Measurements from ENCODE around the gene TRMT112.

TRMT112 gene

GRCh38 chr11:64360448-64360921 lies 43.1 kb upstream of the TRMT112 start:
- Histone ChIP-seq H2AFZ (ENCODE audit: low read length) (no peak overlapping the region), H3K4me3 (ENCODE audit: low read length) (no peak overlapping the region), H3K9me2 (replicated peaks; ENCODE audit: insufficient read depth, low read length) (no peaks in the 10 kb centered on the region), H3K27ac (ENCODE audit: low read length) (no peak overlapping the region), H3F3A (ENCODE audit: insufficient read depth, low read length) (no peaks in the 10 kb centered on the region), H3K9ac (ENCODE audit: low read length) (no peak overlapping the region), H3K36me3 (replicated peaks; ENCODE audit: insufficient read depth, low read length) (no peaks in the 10 kb centered on the region; the same call in 1 of the 2 replicates), H3K9me3 (replicated peaks; ENCODE audit: insufficient read depth, low read length) (no peaks in the 10 kb centered on the region), H3K4me2 (ENCODE audit: low read depth, low read length) (0 out of 2 replicates have a peak overlapping the region, but pooled peaks have one; percentile 99), H3K27me3 (replicated peaks; ENCODE audit: insufficient read depth, low read length) (no peaks in the 10 kb centered on the region), H4K20me1 (ENCODE audit: insufficient read depth, low read length) (no peaks in the 10 kb centered on the region), H3K4me1 (ENCODE audit: low read length) (peaks cover 13% of the 10 kb centered on the region), H3K79me2 (ENCODE audit: low read length) (peaks cover 13% of the 10 kb centered on the region)
- DNase-seq = no peak
- no peak for TF ChIP-seq EZH2 (optimal IDR thresholded peaks at IDR 0.05; ENCODE audit: low read depth, low read length)
- TF ChIP-seq, protein P1, sequence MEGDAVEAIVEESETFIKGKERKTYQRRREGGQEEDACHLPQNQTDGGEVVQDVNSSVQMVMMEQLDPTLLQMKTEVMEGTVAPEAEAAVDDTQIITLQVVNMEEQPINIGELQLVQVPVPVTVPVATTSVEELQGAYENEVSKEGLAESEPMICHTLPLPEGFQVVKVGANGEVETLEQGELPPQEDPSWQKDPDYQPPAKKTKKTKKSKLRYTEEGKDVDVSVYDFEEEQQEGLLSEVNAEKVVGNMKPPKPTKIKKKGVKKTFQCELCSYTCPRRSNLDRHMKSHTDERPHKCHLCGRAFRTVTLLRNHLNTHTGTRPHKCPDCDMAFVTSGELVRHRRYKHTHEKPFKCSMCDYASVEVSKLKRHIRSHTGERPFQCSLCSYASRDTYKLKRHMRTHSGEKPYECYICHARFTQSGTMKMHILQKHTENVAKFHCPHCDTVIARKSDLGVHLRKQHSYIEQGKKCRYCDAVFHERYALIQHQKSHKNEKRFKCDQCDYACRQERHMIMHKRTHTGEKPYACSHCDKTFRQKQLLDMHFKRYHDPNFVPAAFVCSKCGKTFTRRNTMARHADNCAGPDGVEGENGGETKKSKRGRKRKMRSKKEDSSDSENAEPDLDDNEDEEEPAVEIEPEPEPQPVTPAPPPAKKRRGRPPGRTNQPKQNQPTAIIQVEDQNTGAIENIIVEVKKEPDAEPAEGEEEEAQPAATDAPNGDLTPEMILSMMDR (IDR thresholded peaks at IDR 0.05; ENCODE audit: low read length) = no peak
- no peak for TF ChIP-seq EZH2phosphoT487 (IDR thresholded peaks at IDR 0.05; ENCODE audit: low read length)

DNA sequence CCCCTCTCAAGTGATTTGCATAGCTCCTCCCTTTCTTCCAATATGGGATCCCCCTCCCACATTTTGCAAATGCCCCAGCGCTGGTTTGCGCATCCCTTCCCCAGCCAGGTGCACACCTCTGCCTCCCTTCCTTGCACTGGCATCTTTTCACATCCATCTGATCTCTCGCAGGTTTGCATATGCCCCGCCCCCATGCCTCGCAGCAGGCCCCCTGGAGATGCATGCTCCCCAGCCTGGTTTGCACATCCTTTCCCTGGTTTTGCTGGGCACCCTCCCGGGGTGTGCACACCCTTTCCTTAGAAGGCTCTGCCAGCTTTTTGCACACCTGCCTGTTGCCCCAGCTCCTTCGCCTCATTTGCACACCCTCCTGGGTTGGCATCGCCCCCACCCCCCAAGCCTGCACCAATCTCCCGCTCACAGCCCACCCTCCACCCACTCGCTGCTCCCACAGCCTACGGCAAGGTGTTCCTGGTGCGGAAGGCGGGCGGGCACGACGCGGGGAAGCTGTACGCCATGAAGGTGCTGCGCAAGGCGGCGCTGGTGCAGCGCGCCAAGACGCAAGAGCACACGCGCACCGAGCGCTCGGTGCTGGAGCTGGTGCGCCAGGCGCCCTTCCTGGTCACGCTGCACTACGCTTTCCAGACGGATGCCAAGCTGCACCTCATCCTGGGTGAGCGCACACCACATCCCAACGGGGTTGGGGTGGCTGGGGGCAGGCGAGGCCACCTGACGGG lies 42.5 kb upstream of the TRMT112 start:
- peak overlapping the region; percentile 99 for H3K4me2 ChIP-seq (ENCODE audit: low read depth, low read length)
- H3K4me1 ChIP-seq (ENCODE audit: low read length) = peaks cover 13% of the 10 kb centered on the region
- no peaks in the 10 kb centered on the region for H3K27me3 ChIP-seq (replicated peaks; ENCODE audit: insufficient read depth, low read length)
- H3K36me3 ChIP-seq (replicated peaks; ENCODE audit: insufficient read depth, low read length) = no peaks in the 10 kb centered on the region; the same call in 1 of the 2 replicates
- peak overlapping the region; percentile 89; the same call in 1 of the 2 replicates for H3K9ac ChIP-seq (ENCODE audit: low read length)
- H4K20me1 ChIP-seq (ENCODE audit: insufficient read depth, low read length) = no peaks in the 10 kb centered on the region
- no peak overlapping the region for H3K27ac ChIP-seq (ENCODE audit: low read length)
- TF ChIP-seq EZH2phosphoT487 (IDR thresholded peaks at IDR 0.05; ENCODE audit: low read length) (no peak), EZH2 (optimal IDR thresholded peaks at IDR 0.05; ENCODE audit: low read depth, low read length) (no peak)
- TF ChIP-seq, protein P1 (IDR thresholded peaks at IDR 0.05; ENCODE audit: low read length) = no peak
- peak overlapping the region; percentile 98 for H2AFZ ChIP-seq (ENCODE audit: low read length)
- no peak for DNase-seq
- no peaks in the 10 kb centered on the region for H3K9me2 ChIP-seq (replicated peaks; ENCODE audit: insufficient read depth, low read length)
- no peaks in the 10 kb centered on the region for H3F3A ChIP-seq (ENCODE audit: insufficient read depth, low read length)
- no peaks in the 10 kb centered on the region for H3K9me3 ChIP-seq (replicated peaks; ENCODE audit: insufficient read depth, low read length)
- peak overlapping the region; percentile 97 for H3K4me3 ChIP-seq (ENCODE audit: low read length)
- peaks cover 13% of the 10 kb centered on the region for H3K79me2 ChIP-seq (ENCODE audit: low read length)

DNA sequence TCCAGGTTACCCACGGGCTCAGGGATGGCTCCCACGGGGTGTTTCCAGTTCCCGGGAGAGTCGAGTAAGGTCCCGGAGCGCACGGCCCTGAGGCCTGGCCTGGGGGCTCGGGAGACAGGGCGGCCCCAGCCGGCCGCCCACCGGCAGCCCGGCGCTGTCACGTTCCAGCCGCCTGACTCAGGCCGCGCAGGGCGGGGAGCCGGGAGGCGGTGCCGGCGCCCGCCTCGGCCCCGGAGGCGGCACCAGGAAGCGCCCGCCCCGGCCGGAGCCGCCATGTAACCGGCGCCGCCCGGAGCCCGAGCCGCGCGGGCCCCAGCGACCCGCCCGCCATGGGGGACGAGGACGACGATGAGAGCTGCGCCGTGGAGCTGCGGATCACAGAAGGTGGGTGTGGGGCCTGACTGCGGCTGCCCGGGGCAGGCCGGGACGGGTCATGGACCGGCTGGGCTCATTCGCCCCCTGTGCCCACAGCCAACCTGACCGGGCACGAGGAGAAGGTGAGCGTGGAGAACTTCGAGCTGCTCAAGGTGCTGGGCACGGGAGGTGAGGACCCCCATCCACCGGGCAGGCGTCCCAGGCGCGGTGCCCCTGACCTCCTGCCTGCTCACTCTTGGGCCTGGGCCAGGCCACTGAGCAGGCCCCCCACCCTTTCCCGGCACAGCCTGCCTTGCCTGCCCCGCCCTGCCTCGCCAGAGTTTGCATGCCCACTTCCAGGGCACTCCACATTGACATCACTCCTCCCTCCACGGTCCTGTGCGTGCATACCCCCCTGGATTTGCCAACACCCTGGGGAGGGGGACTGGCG lies 41.8 kb upstream of the TRMT112 start, which contains the start of gene RPS6KA4:
Gene RPS6KA4 (plus strand): TSS at position 256 of the 805 bp plus-strand sequence. CDS start 74 bp downstream, at position 330.
- H3K9me2 ChIP-seq (replicated peaks; ENCODE audit: insufficient read depth, low read length) = no peaks in the 10 kb centered on the region
- peaks cover 13% of the 10 kb centered on the region for H3K4me1 ChIP-seq (ENCODE audit: low read length)
- H3K4me2 ChIP-seq (ENCODE audit: low read depth, low read length) = peak within 1 kb of the TSS; percentile 99
- H2AFZ ChIP-seq (ENCODE audit: low read length) = peak within 1 kb of the TSS; percentile 98
- no peak within 1 kb of the TSS for H3K27ac ChIP-seq (ENCODE audit: low read length)
- H4K20me1 ChIP-seq (ENCODE audit: insufficient read depth, low read length) = no peaks in the 10 kb centered on the region
- TF ChIP-seq EZH2phosphoT487 (IDR thresholded peaks at IDR 0.05; ENCODE audit: low read length) (no peak), EZH2 (optimal IDR thresholded peaks at IDR 0.05; ENCODE audit: low read depth, low read length) (no peak)
- TF ChIP-seq, protein P1 (IDR thresholded peaks at IDR 0.05; ENCODE audit: low read length) = no peak
- H3K4me3 ChIP-seq (ENCODE audit: low read length) = peak within 1 kb of the TSS; percentile 97
- peak; percentile 66 for DNase-seq
- H3K9ac ChIP-seq (ENCODE audit: low read length) = peak within 1 kb of the TSS; percentile 89
- no peaks in the 10 kb centered on the region for H3F3A ChIP-seq (ENCODE audit: insufficient read depth, low read length)
- no peaks in the 10 kb centered on the region; the same call in 1 of the 2 replicates for H3K36me3 ChIP-seq (replicated peaks; ENCODE audit: insufficient read depth, low read length)
- H3K27me3 ChIP-seq (replicated peaks; ENCODE audit: insufficient read depth, low read length) = no peaks in the 10 kb centered on the region
- no peaks in the 10 kb centered on the region for H3K9me3 ChIP-seq (replicated peaks; ENCODE audit: insufficient read depth, low read length)
- H3K79me2 ChIP-seq (ENCODE audit: low read length) = peaks cover 13% of the 10 kb centered on the region
